ENCODE data around the gene CYP3A5. TPM values are rescaled to one million over a fixed set of nuclear protein-coding genes. Genes with fewer than 3 reads are reported as not detected.
"Not testable (repeated sequence)": the region's sequence is repeated elsewhere in the genome, so short reads cannot be mapped to it uniquely, and the experiment has no call there.

The CYP3A5 gene
- not detected in 2 replicates for total RNA-seq

DNA sequence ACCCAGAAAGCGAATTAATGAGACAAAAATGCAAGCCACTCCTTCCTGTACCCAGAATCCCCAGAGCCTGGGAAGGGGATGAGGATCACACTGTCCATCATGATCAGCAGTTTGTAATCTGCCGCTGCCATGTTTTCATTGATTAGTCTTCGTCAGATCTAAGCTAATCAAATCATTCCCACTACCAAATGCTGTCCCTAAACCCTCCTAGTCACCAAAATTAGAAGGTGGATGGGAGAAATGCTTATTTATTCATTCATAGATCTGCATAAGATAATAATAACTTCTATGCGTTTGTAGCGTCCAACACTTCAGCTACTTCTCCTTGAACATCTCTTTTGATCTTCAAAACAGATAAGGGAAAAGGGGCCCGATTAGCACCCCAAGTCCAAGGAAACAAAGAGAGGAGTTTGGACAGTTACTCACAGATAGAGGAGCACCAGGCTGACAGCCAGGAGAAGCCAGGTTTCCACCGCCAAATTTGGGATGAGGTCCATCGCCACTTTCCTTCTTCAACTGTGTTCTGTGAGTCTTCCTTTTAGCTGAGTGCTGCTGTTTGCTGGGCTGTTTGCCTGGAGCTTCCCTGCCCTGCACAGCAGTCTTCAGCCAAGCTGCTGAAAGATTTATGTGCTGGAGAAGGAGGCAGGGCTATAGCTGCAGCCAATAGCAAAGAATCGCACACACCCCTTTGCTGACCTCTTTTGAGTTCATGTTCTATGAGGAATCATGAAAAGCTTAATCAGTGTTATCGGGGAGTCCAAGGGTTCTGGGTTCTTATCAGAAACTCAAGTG, at the start of gene CYP3A5:
TSS of gene CYP3A5 (minus strand) at position 597 of the 792 bp plus-strand sequence. CDS start at position 497, 100 bp downstream.
- Mint-ChIP-seq H3K4me1 (no peaks in the 10 kb centered on the region), H3K36me3 (ENCODE audit: low read depth) (peaks cover 5% of the 10 kb centered on the region), H3K9me3 (peaks cover 4% of the 10 kb centered on the region), H3K27me3 (peaks cover 3% of the 10 kb centered on the region), H3K4me3 (no peak within 1 kb of the TSS), H3K27ac (no peak within 1 kb of the TSS)
- CTCF ChIA-PET: no interaction called here
- DNase-seq (no peak), ATAC-seq (ENCODE audit: low read depth) (no peak)
- POLR2A ChIA-PET: no interaction called here
- intact Hi-C loops (cut with micrococcal nuclease): no loop called here
- TF ChIP-seq, protein P1, sequence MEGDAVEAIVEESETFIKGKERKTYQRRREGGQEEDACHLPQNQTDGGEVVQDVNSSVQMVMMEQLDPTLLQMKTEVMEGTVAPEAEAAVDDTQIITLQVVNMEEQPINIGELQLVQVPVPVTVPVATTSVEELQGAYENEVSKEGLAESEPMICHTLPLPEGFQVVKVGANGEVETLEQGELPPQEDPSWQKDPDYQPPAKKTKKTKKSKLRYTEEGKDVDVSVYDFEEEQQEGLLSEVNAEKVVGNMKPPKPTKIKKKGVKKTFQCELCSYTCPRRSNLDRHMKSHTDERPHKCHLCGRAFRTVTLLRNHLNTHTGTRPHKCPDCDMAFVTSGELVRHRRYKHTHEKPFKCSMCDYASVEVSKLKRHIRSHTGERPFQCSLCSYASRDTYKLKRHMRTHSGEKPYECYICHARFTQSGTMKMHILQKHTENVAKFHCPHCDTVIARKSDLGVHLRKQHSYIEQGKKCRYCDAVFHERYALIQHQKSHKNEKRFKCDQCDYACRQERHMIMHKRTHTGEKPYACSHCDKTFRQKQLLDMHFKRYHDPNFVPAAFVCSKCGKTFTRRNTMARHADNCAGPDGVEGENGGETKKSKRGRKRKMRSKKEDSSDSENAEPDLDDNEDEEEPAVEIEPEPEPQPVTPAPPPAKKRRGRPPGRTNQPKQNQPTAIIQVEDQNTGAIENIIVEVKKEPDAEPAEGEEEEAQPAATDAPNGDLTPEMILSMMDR (IDR thresholded peaks at IDR 0.05): no peak

DNA sequence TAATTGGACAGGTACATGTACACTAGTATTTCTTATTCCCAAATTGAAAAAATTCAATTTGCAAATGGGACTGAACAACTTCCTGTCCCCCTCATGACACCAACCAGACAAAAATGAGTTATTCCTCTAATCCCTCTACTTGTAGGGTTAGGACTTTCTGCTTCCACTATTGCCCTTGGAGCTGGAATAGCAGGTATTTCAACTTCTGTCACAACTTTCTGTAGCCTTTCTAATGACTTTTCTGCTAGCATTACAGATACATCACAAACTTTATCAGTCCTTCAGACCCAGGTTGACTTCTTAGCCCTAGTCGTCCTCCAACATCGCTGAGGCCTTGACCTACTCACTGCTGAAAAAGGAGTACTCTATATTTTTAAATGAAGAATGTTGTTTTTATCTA, 48.8 kb upstream of the CYP3A5 start:
- ATAC-seq (ENCODE audit: low read depth) (no peak), DNase-seq (no peak)
- TF ChIP-seq, protein P1 (IDR thresholded peaks at IDR 0.05): no peak
- Mint-ChIP-seq H3K9me3 (no peaks in the 10 kb centered on the region), H3K27ac (no peak overlapping the region), H3K4me3 (no peak overlapping the region), H3K27me3 (peaks cover 8% of the 10 kb centered on the region), H3K4me1 (no peaks in the 10 kb centered on the region), H3K36me3 (ENCODE audit: low read depth) (no peaks in the 10 kb centered on the region)
- intact Hi-C loops (cut with micrococcal nuclease): no loop called here
- CTCF ChIA-PET: no interaction called here
- POLR2A ChIA-PET: no interaction called here

DNA sequence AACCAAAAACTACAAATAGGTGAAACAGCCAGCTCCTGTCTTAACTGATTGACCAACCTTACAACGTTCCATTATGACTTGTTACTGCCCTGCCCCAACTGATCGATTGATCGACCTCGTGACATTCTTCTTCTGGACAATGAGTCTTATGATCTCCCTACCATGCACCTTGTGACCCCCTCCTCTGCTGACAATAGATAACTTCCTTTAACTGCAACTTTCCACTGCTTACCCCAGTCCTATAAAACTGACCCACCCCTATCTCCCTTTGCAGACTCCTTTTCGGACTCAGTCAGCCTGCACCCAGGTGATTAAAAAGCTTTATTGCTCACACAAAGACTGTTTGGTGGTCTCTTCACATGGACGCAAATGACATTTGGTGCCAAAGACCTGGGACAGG, 43.4 kb upstream of the CYP3A5 start:
- CTCF ChIA-PET; H3K4me1 Mint-ChIP-seq; POLR2A ChIA-PET; H3K9me3 Mint-ChIP-seq; H3K36me3 Mint-ChIP-seq (ENCODE audit: low read depth); H3K4me3 Mint-ChIP-seq; intact Hi-C loops (cut with micrococcal nuclease); ATAC-seq (ENCODE audit: low read depth); DNase-seq; H3K27ac Mint-ChIP-seq: not testable (repeated sequence)
- H3K27me3 Mint-ChIP-seq: peaks cover 14% of the 10 kb centered on the region

DNA sequence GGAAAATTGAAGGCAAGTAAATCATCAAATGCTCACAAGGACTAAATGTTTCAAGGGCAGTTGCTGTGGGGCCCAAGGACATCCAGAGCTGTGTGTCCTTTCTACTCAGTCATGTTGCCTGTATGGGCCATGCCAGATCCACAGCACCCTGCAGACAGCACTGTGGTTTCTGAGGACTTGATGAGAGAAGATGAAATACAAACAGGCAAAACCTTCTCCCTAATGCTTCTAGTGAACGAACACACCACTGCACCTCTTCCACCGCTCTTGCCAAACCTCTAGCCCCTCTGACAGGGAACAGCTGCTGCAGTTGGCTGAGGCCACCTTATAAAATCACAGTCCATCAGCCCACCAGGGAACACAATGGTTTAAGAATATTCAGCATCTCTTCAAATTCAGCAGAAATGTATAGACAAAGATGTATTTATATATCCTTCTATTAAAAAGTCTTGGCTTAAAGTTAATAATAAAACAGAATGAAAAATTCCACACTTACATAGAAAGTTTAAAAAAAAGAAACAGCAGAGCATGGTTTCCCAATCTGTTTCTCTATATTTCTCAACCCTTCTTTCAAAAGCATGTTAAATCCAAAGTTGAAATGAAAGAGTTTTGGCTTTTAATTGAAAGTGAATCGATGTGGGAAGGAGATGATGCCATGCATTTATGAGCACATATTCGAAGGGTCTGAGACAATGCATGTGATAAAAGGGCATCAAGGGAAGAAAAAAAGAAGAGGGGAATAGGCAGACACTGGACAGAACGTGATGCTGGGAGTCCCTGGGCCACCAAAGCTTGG, 41.2 kb upstream of the CYP3A5 start:
- ATAC-seq (ENCODE audit: low read depth) (no peak), DNase-seq (no peak)
- no peak overlapping the region for H3K4me3 Mint-ChIP-seq
- intact Hi-C loops (cut with micrococcal nuclease): no loop called here
- H3K4me1 Mint-ChIP-seq: no peaks in the 10 kb centered on the region
- TF ChIP-seq, protein P1 (IDR thresholded peaks at IDR 0.05): no peak
- ChIA-PET POLR2A (no interaction called here), CTCF (no interaction called here)
- no peak overlapping the region for H3K27ac Mint-ChIP-seq
- H3K9me3 Mint-ChIP-seq: no peaks in the 10 kb centered on the region
- no peaks in the 10 kb centered on the region for H3K36me3 Mint-ChIP-seq (ENCODE audit: low read depth)
- peaks cover 18% of the 10 kb centered on the region for H3K27me3 Mint-ChIP-seq

DNA sequence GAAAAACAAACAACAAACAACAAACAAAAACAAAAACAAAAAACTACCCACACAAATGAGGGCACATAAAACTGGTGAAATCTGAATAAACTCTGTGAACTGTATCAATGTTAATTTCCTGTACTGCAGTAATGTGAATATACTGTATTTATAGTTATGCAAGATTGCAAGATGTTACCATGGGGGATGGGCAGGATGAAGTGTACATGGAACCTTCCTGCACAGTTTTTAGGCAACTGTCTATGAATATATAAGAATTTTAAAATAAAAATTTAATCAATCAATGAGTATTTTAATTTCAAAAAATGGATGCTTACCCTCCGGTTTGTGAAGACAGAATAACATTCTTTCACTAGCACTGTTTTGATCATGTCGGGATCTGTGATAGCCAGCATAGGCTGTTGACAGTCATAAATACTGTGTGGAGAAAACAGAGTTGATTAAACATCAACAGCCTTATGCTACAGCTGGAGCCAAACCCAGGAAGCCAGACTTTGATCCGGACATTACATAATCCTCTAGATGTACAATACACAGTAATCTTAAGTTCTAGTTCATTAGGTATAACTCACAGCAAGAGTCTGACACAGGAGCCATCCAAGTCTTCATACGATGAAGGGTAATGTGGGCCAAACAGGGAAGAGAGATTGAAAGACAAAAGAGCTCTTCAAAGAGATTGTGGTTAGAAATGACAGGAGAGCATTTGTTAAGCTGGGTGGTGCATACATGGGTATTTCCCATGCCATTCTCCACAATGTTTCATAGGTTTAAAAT, 40.4 kb upstream of the CYP3A5 start:
- ChIA-PET POLR2A (no interaction called here), CTCF (no interaction called here)
- Mint-ChIP-seq H3K9me3 (no peaks in the 10 kb centered on the region), H3K27ac (no peak overlapping the region), H3K36me3 (ENCODE audit: low read depth) (no peaks in the 10 kb centered on the region), H3K4me3 (no peak overlapping the region), H3K27me3 (peaks cover 18% of the 10 kb centered on the region), H3K4me1 (no peaks in the 10 kb centered on the region)
- intact Hi-C loops (cut with micrococcal nuclease): no loop called here
- no peak for ATAC-seq (ENCODE audit: low read depth)
- TF ChIP-seq, protein P1 (IDR thresholded peaks at IDR 0.05): no peak
- DNase-seq: no peak
